Mesenchymal stem cell (in vitro differentiated cells and primary cell): Measurements from ENCODE around the gene LUZP1. TPM values are rescaled to one million over a fixed set of nuclear protein-coding genes. Genes with fewer than 3 reads are reported as not detected.
A peak's percentile ranks its signal among the peaks of the same experiment; 100 is the strongest.

ENCODE experiments used
- DNase-seq: peaks from one replicate; pipeline ENCODE4 v3.0.0-alpha.2; 2013
- H2AFZ ChIP-seq: one replicate; pipeline ENCODE4 v1.6.1; 2013; ENCODE audit warnings: low read depth, mild to moderate bottlenecking, control low read depth, inconsistent platforms, low read length, moderate library complexity
- H2AK5ac ChIP-seq: 2 replicates; pipeline ENCODE4 v1.6.1; 2013; ENCODE audit warnings: low read length, moderate library complexity, mild to moderate bottlenecking, inconsistent platforms; ENCODE audit not compliant: severe bottlenecking
- H2BK120ac ChIP-seq: one replicate; pipeline ENCODE4 v1.6.1; 2013; ENCODE audit warnings: low read depth, mild to moderate bottlenecking, inconsistent platforms, low read length, moderate library complexity
- H2BK12ac ChIP-seq, 2 experiments: one replicate each; pipeline ENCODE4 v1.6.1; 2013; ENCODE audit warnings: inconsistent platforms in 2 of 2, low read length in 2 of 2, mild to moderate bottlenecking in 2 of 2, moderate library complexity in 2 of 2, control low read depth in 1 of 2
- H2BK15ac ChIP-seq: one replicate; pipeline ENCODE4 v1.6.1; 2013; ENCODE audit warnings: mild to moderate bottlenecking, low read depth, inconsistent platforms; ENCODE audit not compliant: poor library complexity, severe bottlenecking
- H2BK5ac ChIP-seq: 2 replicates; pipeline ENCODE4 v1.6.1; 2013; ENCODE audit warnings: low read depth, mild to moderate bottlenecking, low read length, control low read depth, inconsistent platforms; ENCODE audit not compliant: poor library complexity, severe bottlenecking
- H3K14ac ChIP-seq, 2 experiments: one replicate each; pipeline ENCODE4 v1.6.1; 2013; ENCODE audit warnings: inconsistent platforms in 2 of 2, low read length in 2 of 2, control low read depth in 1 of 2, mild to moderate bottlenecking in 1 of 2, moderate library complexity in 1 of 2
- H3K18ac ChIP-seq, 2 experiments: one replicate each; pipeline ENCODE4 v1.6.1; 2013; ENCODE audit warnings: inconsistent platforms in 2 of 2, low read length in 2 of 2, control low read depth in 1 of 2, low read depth in 1 of 2, mild to moderate bottlenecking in 1 of 2
- H3K23ac ChIP-seq, 2 experiments: one replicate each; pipeline ENCODE4 v1.6.1; 2013; ENCODE audit warnings: inconsistent platforms in 2 of 2, low read length in 2 of 2, mild to moderate bottlenecking in 2 of 2, moderate library complexity in 2 of 2, control low read depth in 1 of 2
- H3K27ac ChIP-seq: 2 replicates; pipeline ENCODE4 v1.5.1; 2013; ENCODE audit warnings: mild to moderate bottlenecking, moderate library complexity, low read length, control low read depth, inconsistent platforms; ENCODE audit not compliant: poor library complexity, severe bottlenecking
- H3K27me3 ChIP-seq, 2 experiments: 2 replicates each; pipeline versions ENCODE4 v1.6.1 to v1.7.0; 2013; ENCODE audit warnings: low read length in 2 of 2, mild to moderate bottlenecking in 2 of 2, moderate library complexity in 2 of 2, control low read depth in 1 of 2, inconsistent platforms in 1 of 2; ENCODE audit not compliant: control insufficient read depth in 1 of 2, insufficient read depth in 1 of 2
- H3K36me3 ChIP-seq, 2 experiments: 2 replicates each; pipeline versions ENCODE4 v1.6.1 to v1.7.0; 2013; ENCODE audit warnings: low read length in 2 of 2, control low read depth in 1 of 2, inconsistent platforms in 1 of 2, low read depth in 1 of 2, mild to moderate bottlenecking in 1 of 2; ENCODE audit not compliant: insufficient read depth in 2 of 2, control insufficient read depth in 1 of 2
- H3K4ac ChIP-seq, 2 experiments: one replicate each; pipeline ENCODE4 v1.6.1; 2013; ENCODE audit warnings: inconsistent platforms in 2 of 2, low read length in 2 of 2, mild to moderate bottlenecking in 2 of 2, moderate library complexity in 2 of 2, control low read depth in 1 of 2, low read depth in 1 of 2
- H3K4me1 ChIP-seq: 2 replicates; pipeline ENCODE4 v1.6.1; 2013; ENCODE audit warnings: low read depth, low read length, control low read depth; ENCODE audit not compliant: control insufficient read depth, insufficient read depth
- H3K4me2 ChIP-seq: 2 replicates; pipeline ENCODE4 v1.6.1; 2013; ENCODE audit warnings: low read length, mild to moderate bottlenecking, inconsistent platforms; ENCODE audit not compliant: poor library complexity, severe bottlenecking
- H3K4me3 ChIP-seq, 2 experiments: 2 replicates each; pipeline versions ENCODE4 v1.5.1 to v1.7.0; 2013; ENCODE audit warnings: low read length in 2 of 2, mild to moderate bottlenecking in 2 of 2, control low read depth in 1 of 2, low read depth in 1 of 2; ENCODE audit not compliant: insufficient read depth in 1 of 2
- H3K79me1 ChIP-seq: replicated peaks from 2 replicates; pipeline ENCODE4 v1.6.1; 2013; ENCODE audit warnings: mild to moderate bottlenecking, control low read depth, low read length, inconsistent platforms; ENCODE audit not compliant: poor library complexity, severe bottlenecking
- H3K9ac ChIP-seq: 2 replicates; pipeline ENCODE4 v1.7.0; 2013; ENCODE audit warnings: mild to moderate bottlenecking, low read length, moderate library complexity
- H3K9me3 ChIP-seq: 2 replicates; pipeline ENCODE4 v1.7.0; 2013; ENCODE audit warnings: mild to moderate bottlenecking, low read length; ENCODE audit not compliant: control insufficient read depth
- H4K8ac ChIP-seq: one replicate; pipeline ENCODE4 v1.6.1; 2013; ENCODE audit warnings: inconsistent platforms, mild to moderate bottlenecking, low read length, moderate library complexity
- H4K91ac ChIP-seq: one replicate; pipeline ENCODE4 v1.6.1; 2013; ENCODE audit warnings: mild to moderate bottlenecking, low read length, inconsistent platforms
- WGBS: methylation state at CpG from one replicate; pipeline ENCODE4 v1.1.7; 2013; ENCODE audit warnings: mixed read lengths; 5-methylcytosine and 5-hydroxymethylcytosine counted together
- polyA plus RNA-seq, 2 experiments: library from polyadenylated mRNA; stranded (reverse); fragments of 200-250 nt; gene quantifications; one replicate each; pipeline ENCODE4 v1.2.3, GENCODE V29; 2013

Gene LUZP1
- 39.1 TPM for polyA plus RNA-seq (2013, experiment 1 of 2)
- 38.8 TPM for polyA plus RNA-seq (2013, experiment 2 of 2)

- Histone ChIP-seq H3K36me3 (no peaks in the 10 kb centered on the region), H3K4me3 (peak within 1 kb of the TSS; percentile 85 to 87), H3K27ac (peak within 1 kb of the TSS; percentile 98), H3K4me1 (peaks cover 2% of the 10 kb centered on the region), H3K9ac (peak within 1 kb of the TSS; percentile 92), H4K91ac (peak within 1 kb of the TSS; percentile 7), H2BK120ac (peak within 1 kb of the TSS; percentile 90), H2BK5ac (peak within 1 kb of the TSS; percentile 82), H3K14ac (peak within 1 kb of the TSS in 1 of 2 experiments; percentile 53), H3K23ac (peak within 1 kb of the TSS; percentile 49 to 52), H2BK15ac (peak within 1 kb of the TSS; percentile 93), H3K9me3 (no peaks in the 10 kb centered on the region), H3K27me3 (no peaks in the 10 kb centered on the region), H3K18ac (peak within 1 kb of the TSS; percentile 90 to 93), H3K79me1 (no peaks in the 10 kb centered on the region), H2AFZ (no peak within 1 kb of the TSS), H2AK5ac (no peak within 1 kb of the TSS), H3K4me2 (peak within 1 kb of the TSS; percentile 71), H3K4ac (peak within 1 kb of the TSS; percentile 64 to 81), H4K8ac (peak within 1 kb of the TSS; percentile 27), H2BK12ac (peak within 1 kb of the TSS; percentile 46 to 47)
- DNase-seq: peak; percentile 89
- WGBS: 14% methylated on average over 42 of the region's 56 CpGs
Measured at GRCh38 chr1:23168445-23169194, at the start of gene LUZP1. Gene LUZP1, minus strand, starts transcription at chr1:23168856.

- Histone ChIP-seq H3K4me2 (peak within 1 kb of the TSS; percentile 94), H3K79me1 (no peaks in the 10 kb centered on the region), H4K91ac (no peak within 1 kb of the TSS), H4K8ac (no peak within 1 kb of the TSS), H2BK5ac (peak within 1 kb of the TSS; percentile 37), H3K4me1 (peaks cover 9% of the 10 kb centered on the region), H3K9me3 (no peaks in the 10 kb centered on the region), H2BK120ac (no peak within 1 kb of the TSS), H2AK5ac (no peak within 1 kb of the TSS), H3K27me3 (peaks cover 21 to 78% of the 10 kb centered on the region in 2 experiments), H3K9ac (no peak within 1 kb of the TSS), H3K23ac (no peak within 1 kb of the TSS), H2BK12ac (no peak within 1 kb of the TSS), H2AFZ (no peak within 1 kb of the TSS), H3K18ac (no peak within 1 kb of the TSS), H3K27ac (no peak within 1 kb of the TSS), H2BK15ac (no peak within 1 kb of the TSS), H3K4ac (no peak within 1 kb of the TSS), H3K4me3 (peak within 1 kb of the TSS in 1 of 2 experiments; percentile 53), H3K14ac (no peak within 1 kb of the TSS), H3K36me3 (no peaks in the 10 kb centered on the region)
- WGBS: 2% methylated on average over 43 of the region's 45 CpGs
- DNase-seq: no peak
Measured at GRCh38 chr1:23217421-23218115, 48.9 kb upstream of the LUZP1 start, which contains the start of gene HTR1D. Gene HTR1D, minus strand, starts transcription at chr1:23217502. Its CDS starts 23,283 bp downstream, at chr1:23194219.

- Histone ChIP-seq H3K23ac (no peak overlapping the region), H3K9ac (no peak overlapping the region), H3K27me3 (peaks cover 21 to 85% of the 10 kb centered on the region in 2 experiments)
Measured at GRCh38 chr1:23216771-23217420, 48.2 kb upstream of the LUZP1 start.

More at GRCh38 chr1:23216771-23217420, 48.2 kb upstream of the LUZP1 start:
- H2AK5ac ChIP-seq: no peak overlapping the region
- no peak for DNase-seq
- H3K14ac ChIP-seq: no peak overlapping the region
- H2BK15ac ChIP-seq: no peak overlapping the region
- no peak overlapping the region for H2BK120ac ChIP-seq
- no peak overlapping the region for H3K27ac ChIP-seq
- peak overlapping the region; percentile 37 for H2BK5ac ChIP-seq
- H3K4ac ChIP-seq: no peak overlapping the region
- under 1% methylated on average over 60 of the region's 78 CpGs for WGBS
- peaks cover 9% of the 10 kb centered on the region for H3K4me1 ChIP-seq
- no peak overlapping the region for H2AFZ ChIP-seq
- H3K4me2 ChIP-seq: peak overlapping the region; percentile 94
- H3K4me3 ChIP-seq: peak overlapping the region in 1 of 2 experiments; percentile 53
- no peak overlapping the region for H3K18ac ChIP-seq
- no peak overlapping the region for H4K91ac ChIP-seq
- no peaks in the 10 kb centered on the region for H3K9me3 ChIP-seq
- H3K36me3 ChIP-seq: no peaks in the 10 kb centered on the region
- H4K8ac ChIP-seq: no peak overlapping the region
- no peak overlapping the region for H2BK12ac ChIP-seq
- H3K79me1 ChIP-seq: no peaks in the 10 kb centered on the region
